ENCODE measurements around the gene TRPM3.

Gene TRPM3

GRCh38 chr9:70625078-70625477 is 496.3 kb downstream of the TRPM3 start:
- Histone ChIP-seq H3K9ac (ENCODE audit: insufficient read length) (no peak overlapping the region), H3K27ac (no peak overlapping the region), H3K36me3 (ENCODE audit: insufficient read depth, low read length) (no peaks in the 10 kb centered on the region), H3K9me3 (ENCODE audit: low read depth, low read length) (no peaks in the 10 kb centered on the region), H3K4me3 (no peak overlapping the region)
- TF ChIP-seq FOXP2 (optimal IDR thresholded peaks at IDR 0.05; ENCODE audit: control extremely low read depth, extremely low read length, insufficient read depth): no peak
- TF ChIP-seq EZH2 (IDR thresholded peaks at IDR 0.05): no peak
- TF ChIP-seq POLR2AphosphoS5 (IDR thresholded peaks at IDR 0.05; ENCODE audit: borderline replicate concordance, low read depth, low read length): no peak
- DNase-seq (ENCODE audit: low read depth, low spot score): no peak

GRCh38 chr9:70618784-70619183 is 502.6 kb downstream of the TRPM3 start:
- Histone ChIP-seq H3K9me3 (ENCODE audit: low read depth, low read length) (no peaks in the 10 kb centered on the region), H3K27ac (no peak overlapping the region), H3K9ac (ENCODE audit: insufficient read length) (no peak overlapping the region), H3K4me3 (no peak overlapping the region), H3K36me3 (ENCODE audit: insufficient read depth, low read length) (no peaks in the 10 kb centered on the region)
- no peak for DNase-seq (ENCODE audit: low read depth, low spot score)
- TF ChIP-seq POLR2AphosphoS5 (IDR thresholded peaks at IDR 0.05; ENCODE audit: borderline replicate concordance, low read depth, low read length) (no peak), EZH2 (IDR thresholded peaks at IDR 0.05) (no peak), FOXP2 (optimal IDR thresholded peaks at IDR 0.05; ENCODE audit: control extremely low read depth, extremely low read length, insufficient read depth) (no peak)

- Histone ChIP-seq H3K27ac (no peak overlapping the region), H3K9me3 (ENCODE audit: low read depth, low read length) (no peaks in the 10 kb centered on the region), H3K36me3 (ENCODE audit: insufficient read depth, low read length) (no peaks in the 10 kb centered on the region), H3K4me3 (no peak overlapping the region), H3K9ac (ENCODE audit: insufficient read length) (no peak overlapping the region)
- no peak for TF ChIP-seq POLR2AphosphoS5 (IDR thresholded peaks at IDR 0.05; ENCODE audit: borderline replicate concordance, low read depth, low read length)
- TF ChIP-seq EZH2 (IDR thresholded peaks at IDR 0.05): no peak
- no peak for TF ChIP-seq FOXP2 (optimal IDR thresholded peaks at IDR 0.05; ENCODE audit: control extremely low read depth, extremely low read length, insufficient read depth)
- no peak for DNase-seq (ENCODE audit: low read depth, low spot score)
These were observed 504.2 kb downstream of the TRPM3 start for GRCh38 chr9:70617033-70617828.

- no peaks in the 10 kb centered on the region for H3K36me3 ChIP-seq (ENCODE audit: insufficient read depth, low read length)
- DNase-seq (ENCODE audit: low read depth, low spot score): no peak
- TF ChIP-seq POLR2AphosphoS5 (IDR thresholded peaks at IDR 0.05; ENCODE audit: borderline replicate concordance, low read depth, low read length) (no peak), FOXP2 (optimal IDR thresholded peaks at IDR 0.05; ENCODE audit: control extremely low read depth, extremely low read length, insufficient read depth) (no peak), EZH2 (IDR thresholded peaks at IDR 0.05) (no peak)
These were observed 505.0 kb downstream of the TRPM3 start for GRCh38 chr9:70616228-70616990.

GRCh38 chr9:70615464-70616138 is 505.8 kb downstream of the TRPM3 start:
- TF ChIP-seq EZH2 (IDR thresholded peaks at IDR 0.05) (no peak), POLR2AphosphoS5 (IDR thresholded peaks at IDR 0.05; ENCODE audit: borderline replicate concordance, low read depth, low read length) (no peak), FOXP2 (optimal IDR thresholded peaks at IDR 0.05; ENCODE audit: control extremely low read depth, extremely low read length, insufficient read depth) (no peak)
- no peak overlapping the region for H3K27ac ChIP-seq
- no peak for DNase-seq (ENCODE audit: low read depth, low spot score)

More at GRCh38 chr9:70616228-70616990, 505.0 kb downstream of the TRPM3 start:
- Histone ChIP-seq H3K4me3 (no peak overlapping the region), H3K27ac (no peak overlapping the region), H3K9ac (ENCODE audit: insufficient read length) (no peak overlapping the region), H3K9me3 (ENCODE audit: low read depth, low read length) (no peaks in the 10 kb centered on the region)

GRCh38 chr9:70614786-70615463 is 506.5 kb downstream of the TRPM3 start:
- Histone ChIP-seq H3K9me3 (ENCODE audit: low read depth, low read length) (no peaks in the 10 kb centered on the region), H3K4me3 (no peak overlapping the region), H3K9ac (ENCODE audit: insufficient read length) (no peak overlapping the region), H3K36me3 (ENCODE audit: insufficient read depth, low read length) (no peaks in the 10 kb centered on the region), H3K27ac (no peak overlapping the region)
- TF ChIP-seq FOXP2 (optimal IDR thresholded peaks at IDR 0.05; ENCODE audit: control extremely low read depth, extremely low read length, insufficient read depth): no peak
- TF ChIP-seq EZH2 (IDR thresholded peaks at IDR 0.05): no peak
- no peak for TF ChIP-seq POLR2AphosphoS5 (IDR thresholded peaks at IDR 0.05; ENCODE audit: borderline replicate concordance, low read depth, low read length)
- no peak for DNase-seq (ENCODE audit: low read depth, low spot score)

More at GRCh38 chr9:70615464-70616138, 505.8 kb downstream of the TRPM3 start:
- H3K9ac ChIP-seq (ENCODE audit: insufficient read length): no peak overlapping the region
- no peaks in the 10 kb centered on the region for H3K9me3 ChIP-seq (ENCODE audit: low read depth, low read length)
- H3K4me3 ChIP-seq: no peak overlapping the region
- no peaks in the 10 kb centered on the region for H3K36me3 ChIP-seq (ENCODE audit: insufficient read depth, low read length)

GRCh38 chr9:70613024-70613768 is 508.2 kb downstream of the TRPM3 start:
- no peak for DNase-seq (ENCODE audit: low read depth, low spot score)
- H3K36me3 ChIP-seq (ENCODE audit: insufficient read depth, low read length): no peaks in the 10 kb centered on the region
- no peak overlapping the region for H3K27ac ChIP-seq
- H3K4me3 ChIP-seq: no peak overlapping the region
- TF ChIP-seq FOXP2 (optimal IDR thresholded peaks at IDR 0.05; ENCODE audit: control extremely low read depth, extremely low read length, insufficient read depth): no peak
- H3K9ac ChIP-seq (ENCODE audit: insufficient read length): no peak overlapping the region
- H3K9me3 ChIP-seq (ENCODE audit: low read depth, low read length): no peaks in the 10 kb centered on the region
